DOHH2 (cell line): Measurements from ENCODE around the gene DCLK1.

Experiments used
- EZH2phosphoT487 ChIP-seq: fragments of 200-600 bp; sonication (generic); IDR thresholded peaks from 2 replicates; pipeline ENCODE4 v1.6.1; 2017; ENCODE audit warnings: borderline replicate concordance, mild to moderate bottlenecking, antibody characterized with exemption, low read length, moderate library complexity, mixed read lengths
- TF ChIP-seq, protein P1 (sequence below): fragments of 200-600 bp; sonication (generic); IDR thresholded peaks from one replicate; pipeline ENCODE4 v1.5.1; 2014; ENCODE audit warnings: antibody characterized with exemption, mild to moderate bottlenecking, low read depth, low read length; ENCODE audit not compliant: poor library complexity, severe bottlenecking

- TF ChIP-seq, protein P1, sequence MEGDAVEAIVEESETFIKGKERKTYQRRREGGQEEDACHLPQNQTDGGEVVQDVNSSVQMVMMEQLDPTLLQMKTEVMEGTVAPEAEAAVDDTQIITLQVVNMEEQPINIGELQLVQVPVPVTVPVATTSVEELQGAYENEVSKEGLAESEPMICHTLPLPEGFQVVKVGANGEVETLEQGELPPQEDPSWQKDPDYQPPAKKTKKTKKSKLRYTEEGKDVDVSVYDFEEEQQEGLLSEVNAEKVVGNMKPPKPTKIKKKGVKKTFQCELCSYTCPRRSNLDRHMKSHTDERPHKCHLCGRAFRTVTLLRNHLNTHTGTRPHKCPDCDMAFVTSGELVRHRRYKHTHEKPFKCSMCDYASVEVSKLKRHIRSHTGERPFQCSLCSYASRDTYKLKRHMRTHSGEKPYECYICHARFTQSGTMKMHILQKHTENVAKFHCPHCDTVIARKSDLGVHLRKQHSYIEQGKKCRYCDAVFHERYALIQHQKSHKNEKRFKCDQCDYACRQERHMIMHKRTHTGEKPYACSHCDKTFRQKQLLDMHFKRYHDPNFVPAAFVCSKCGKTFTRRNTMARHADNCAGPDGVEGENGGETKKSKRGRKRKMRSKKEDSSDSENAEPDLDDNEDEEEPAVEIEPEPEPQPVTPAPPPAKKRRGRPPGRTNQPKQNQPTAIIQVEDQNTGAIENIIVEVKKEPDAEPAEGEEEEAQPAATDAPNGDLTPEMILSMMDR, result no peak
- no peak for TF ChIP-seq EZH2phosphoT487
Measured at GRCh38 chr13:36160297-36160696, 29.1 kb upstream of the DCLK1 start.
